ENCODE data around the gene PSENEN.

PSENEN gene

DNA sequence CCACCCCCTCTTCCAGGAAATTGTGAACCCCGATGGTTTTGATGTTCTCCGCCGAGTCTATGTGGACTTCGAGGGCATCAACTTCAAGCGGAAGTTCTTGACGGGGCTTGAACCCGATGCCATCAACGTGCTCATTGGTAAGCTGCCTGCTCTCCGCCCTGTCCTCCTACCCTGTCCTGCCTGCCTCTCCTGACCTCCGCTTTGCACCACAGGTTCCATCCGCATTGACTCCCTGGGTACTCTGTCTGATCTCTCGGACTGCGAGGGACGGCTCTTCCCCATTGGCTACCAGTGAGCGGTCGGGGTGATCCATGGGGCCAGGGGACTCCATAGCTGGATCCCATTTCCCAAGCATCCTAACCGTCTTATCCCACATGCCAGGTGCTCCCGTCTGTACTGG lies 15.1 kb upstream of the PSENEN start:
- TF ChIP-seq, protein P1, sequence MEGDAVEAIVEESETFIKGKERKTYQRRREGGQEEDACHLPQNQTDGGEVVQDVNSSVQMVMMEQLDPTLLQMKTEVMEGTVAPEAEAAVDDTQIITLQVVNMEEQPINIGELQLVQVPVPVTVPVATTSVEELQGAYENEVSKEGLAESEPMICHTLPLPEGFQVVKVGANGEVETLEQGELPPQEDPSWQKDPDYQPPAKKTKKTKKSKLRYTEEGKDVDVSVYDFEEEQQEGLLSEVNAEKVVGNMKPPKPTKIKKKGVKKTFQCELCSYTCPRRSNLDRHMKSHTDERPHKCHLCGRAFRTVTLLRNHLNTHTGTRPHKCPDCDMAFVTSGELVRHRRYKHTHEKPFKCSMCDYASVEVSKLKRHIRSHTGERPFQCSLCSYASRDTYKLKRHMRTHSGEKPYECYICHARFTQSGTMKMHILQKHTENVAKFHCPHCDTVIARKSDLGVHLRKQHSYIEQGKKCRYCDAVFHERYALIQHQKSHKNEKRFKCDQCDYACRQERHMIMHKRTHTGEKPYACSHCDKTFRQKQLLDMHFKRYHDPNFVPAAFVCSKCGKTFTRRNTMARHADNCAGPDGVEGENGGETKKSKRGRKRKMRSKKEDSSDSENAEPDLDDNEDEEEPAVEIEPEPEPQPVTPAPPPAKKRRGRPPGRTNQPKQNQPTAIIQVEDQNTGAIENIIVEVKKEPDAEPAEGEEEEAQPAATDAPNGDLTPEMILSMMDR (conservative IDR thresholded peaks at IDR 0.05; ENCODE audit: control insufficient read depth, insufficient read depth, low read depth, low read length): no peak
- no peak overlapping the region for H3K4me3 ChIP-seq (ENCODE audit: control insufficient read depth, low read depth, low read length)
- no peak for DNase-seq (ENCODE audit: low read depth)

DNA sequence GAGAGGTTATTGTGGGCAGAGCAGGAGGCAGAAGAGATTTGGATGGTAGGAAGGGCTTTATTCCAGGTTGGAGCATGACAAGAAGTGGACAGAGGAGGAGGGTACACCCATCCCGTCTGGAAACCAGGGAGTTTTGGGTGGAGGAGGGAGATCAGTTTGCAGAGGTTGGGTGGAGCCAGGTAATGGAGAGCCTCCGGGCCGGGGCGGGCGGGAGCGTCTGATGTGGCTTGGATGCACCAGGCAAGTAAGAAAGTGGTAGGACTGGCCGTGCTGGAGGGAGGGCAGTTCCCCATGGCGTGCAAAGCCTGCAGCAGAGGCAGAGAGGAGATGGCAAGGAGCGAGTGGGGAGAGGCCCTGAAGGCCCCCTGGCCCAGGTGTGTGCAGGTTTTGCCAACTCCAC lies 14.1 kb upstream of the PSENEN start:
- H3K4me3 ChIP-seq (ENCODE audit: control insufficient read depth, low read depth, low read length): no peak overlapping the region
- TF ChIP-seq, protein P1 (conservative IDR thresholded peaks at IDR 0.05; ENCODE audit: control insufficient read depth, insufficient read depth, low read depth, low read length): no peak
- no peak for DNase-seq (ENCODE audit: low read depth)

- no peak overlapping the region for H3K4me3 ChIP-seq (ENCODE audit: control insufficient read depth, low read depth, low read length)
- no peak for DNase-seq (ENCODE audit: low read depth)
- TF ChIP-seq, protein P1 (conservative IDR thresholded peaks at IDR 0.05; ENCODE audit: control insufficient read depth, insufficient read depth, low read depth, low read length): no peak
Observed at GRCh38 chr19:35731779-35732405, 13.6 kb upstream of the PSENEN start.

DNA sequence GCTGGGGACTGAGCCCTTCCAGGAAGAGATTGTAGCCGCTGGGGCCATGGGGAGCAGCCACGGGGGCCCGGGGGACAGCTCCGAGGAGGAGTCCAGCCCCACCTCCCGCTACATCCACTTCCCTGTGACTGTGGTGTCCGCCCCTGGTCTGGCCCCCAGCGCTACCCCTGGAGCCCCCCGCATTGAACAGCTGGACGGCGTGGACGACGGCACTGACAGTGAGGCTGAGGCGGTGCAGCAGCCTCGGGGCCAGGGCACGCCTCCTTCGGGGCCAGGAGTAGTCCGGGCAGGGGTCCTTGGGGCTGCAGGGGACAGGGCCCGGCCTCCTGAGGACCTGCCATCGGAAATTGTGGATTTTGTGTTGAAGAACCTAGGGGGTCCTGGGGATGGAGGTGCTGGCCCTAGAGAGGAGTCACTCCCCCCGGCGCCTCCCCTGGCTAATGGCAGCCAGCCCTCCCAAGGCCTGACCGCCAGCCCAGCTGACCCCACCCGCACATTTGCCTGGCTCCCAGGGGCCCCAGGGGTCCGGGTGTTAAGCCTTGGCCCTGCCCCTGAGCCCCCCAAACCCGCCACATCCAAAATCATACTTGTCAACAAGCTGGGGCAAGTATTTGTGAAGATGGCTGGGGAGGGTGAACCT lies 12.8 kb upstream of the PSENEN start:
- no peak for DNase-seq (ENCODE audit: low read depth)

GRCh38 chr19:35733180-35734125 lies 12.0 kb upstream of the PSENEN start:
- DNase-seq (ENCODE audit: low read depth): no peak
- H3K4me3 ChIP-seq (ENCODE audit: control insufficient read depth, low read depth, low read length): no peak overlapping the region
- TF ChIP-seq, protein P1 (conservative IDR thresholded peaks at IDR 0.05; ENCODE audit: control insufficient read depth, insufficient read depth, low read depth, low read length): no peak

More for the DNA sequence above, 12.8 kb upstream of the PSENEN start:
- TF ChIP-seq, protein P1 (conservative IDR thresholded peaks at IDR 0.05; ENCODE audit: control insufficient read depth, insufficient read depth, low read depth, low read length): no peak
- H3K4me3 ChIP-seq (ENCODE audit: control insufficient read depth, low read depth, low read length): no peak overlapping the region

DNA sequence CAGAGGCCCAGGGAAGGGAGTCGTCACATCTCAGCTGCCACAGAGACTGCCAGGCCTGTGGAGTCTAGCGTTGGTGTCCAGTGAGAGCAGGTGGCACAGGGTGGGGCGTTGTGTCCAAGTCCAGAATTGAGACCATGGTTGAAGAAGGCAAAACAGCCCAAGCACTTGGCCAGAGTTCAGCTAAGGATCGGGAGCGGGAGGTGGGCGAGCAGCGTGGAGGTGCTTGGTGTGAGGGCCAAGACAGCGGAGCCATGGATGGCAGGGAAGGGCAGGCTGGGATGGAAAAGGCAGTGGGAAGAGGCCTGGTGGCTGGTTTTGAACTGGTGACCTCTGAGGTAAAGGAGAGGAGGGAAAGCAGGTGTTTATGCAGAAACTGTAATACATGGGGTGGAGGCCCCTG lies 11.2 kb upstream of the PSENEN start:
- DNase-seq (ENCODE audit: low read depth): no peak
- TF ChIP-seq, protein P1 (conservative IDR thresholded peaks at IDR 0.05; ENCODE audit: control insufficient read depth, insufficient read depth, low read depth, low read length): no peak
- H3K4me3 ChIP-seq (ENCODE audit: control insufficient read depth, low read depth, low read length): no peak overlapping the region
